Type B pancreatic cell (in vitro differentiated cells): ENCODE results near the gene VPS26C. TPM values are rescaled to one million over a fixed set of nuclear protein-coding genes. Genes with fewer than 3 reads are reported as not detected.
"Not testable (repeated sequence)": the region's sequence is repeated elsewhere in the genome, so short reads cannot be mapped to it uniquely, and the experiment has no call there.

Source experiments
- DNase-seq: peaks from one replicate; pipeline ENCODE4 v3.0.0; 2021; ENCODE audit warnings: mixed read lengths; ENCODE audit not compliant: unreplicated experiment; ENCODE audit errors: extremely low spot score
- H3K27ac Mint-ChIP-seq: 2 replicates; pipeline ENCODE4 v1.8.0; 2021; ENCODE audit warnings: mild to moderate bottlenecking, mixed read lengths
- H3K27me3 Mint-ChIP-seq: 2 replicates; pipeline ENCODE4 v1.8.0; 2021; ENCODE audit warnings: mixed read lengths
- H3K36me3 Mint-ChIP-seq: 2 replicates; pipeline ENCODE4 v1.8.0; 2021; ENCODE audit warnings: mixed read lengths
- H3K4me1 Mint-ChIP-seq: one replicate; pipeline ENCODE4 v1.8.0; 2021; ENCODE audit warnings: mixed read lengths; ENCODE audit not compliant: unreplicated experiment
- H3K4me3 Mint-ChIP-seq: 2 replicates; pipeline ENCODE4 v1.8.0; 2021; ENCODE audit warnings: mild to moderate bottlenecking, mixed read lengths
- H3K9me3 Mint-ChIP-seq: 2 replicates; pipeline ENCODE4 v1.8.0; 2021; ENCODE audit warnings: mixed read lengths
- CTCF ChIP-seq: fragments of 200-600 bp; sonication (generic); conservative IDR thresholded peaks from 2 replicates; pipeline ENCODE4 v1.5.0; 2021; ENCODE audit warnings: antibody characterized with exemption, mild to moderate bottlenecking
- long read RNA-seq: library from polyadenylated mRNA; unstranded; transcript quantifications from one replicate; pipeline ENCODE4 v2.0.0, GENCODE V29; 2020
- total RNA-seq: library from RNA; stranded (reverse); gene quantifications from 2 replicates; pipeline ENCODE4 v1.2.1, GENCODE V29; 2021; ENCODE audit warnings: low replicate concordance

The VPS26C gene
- total RNA-seq: 33.5 and 37.9 TPM in 2 replicates
- long read RNA-seq, transcript VPS26C-207 (7 exons, 937 nt): minor isoform, 9 of 71 reads
- long read RNA-seq, transcript VPS26C-201 (8 exons, 3,256 nt): major isoform, 44 of 71 reads
- long read RNA-seq, partial matches to known transcripts: 3 of 71 reads
- long read RNA-seq, other reads (novel, unspliced or antisense): 9 of 71 reads

DNA sequence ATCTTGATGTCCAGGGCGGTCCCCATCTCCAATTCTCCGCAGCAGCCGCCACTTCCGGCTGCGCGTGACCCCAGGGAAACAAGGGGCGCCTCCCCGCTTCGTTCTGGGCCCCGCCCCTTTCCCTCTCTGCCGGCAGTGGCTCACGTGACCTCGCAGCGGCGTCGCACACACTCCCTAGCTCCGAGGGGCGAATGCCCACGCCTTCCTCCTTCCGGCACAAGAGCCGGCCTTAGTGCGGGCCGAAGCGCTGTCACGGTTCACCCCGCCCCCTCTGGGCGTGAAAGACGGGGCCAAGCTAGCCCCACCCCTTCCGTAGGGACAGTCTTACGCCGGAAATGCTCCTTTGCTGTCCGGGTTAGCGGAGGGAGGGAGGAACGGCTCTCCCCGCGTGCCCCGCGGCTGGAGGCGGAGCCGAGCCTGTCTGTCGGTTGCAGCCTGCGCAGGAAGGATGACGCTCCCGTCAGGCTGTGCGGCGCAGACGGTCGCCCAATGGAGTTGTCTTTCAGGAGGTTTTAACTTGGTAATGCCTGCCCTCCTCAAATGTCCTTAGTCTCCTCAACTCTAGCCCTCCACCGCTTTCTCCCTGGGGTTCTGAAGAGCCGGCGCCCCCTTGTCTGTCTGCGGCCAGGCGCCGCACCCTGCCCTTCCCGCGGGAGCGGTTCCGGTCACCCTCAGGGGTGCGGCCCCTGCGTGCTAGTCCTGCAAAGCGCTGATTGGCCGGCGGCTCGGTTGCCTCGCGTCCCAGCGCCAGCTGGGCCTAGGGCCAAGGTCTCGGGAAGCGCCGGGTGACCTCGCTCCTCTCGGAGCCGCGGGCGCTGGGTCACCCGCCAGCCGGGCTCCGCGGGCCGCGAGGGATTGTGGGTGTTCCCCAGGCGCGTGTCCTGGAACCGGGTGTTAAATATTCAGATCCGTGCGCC, at the start of gene VPS26C:
TSS of gene VPS26C (minus strand) at position 66 of the 917 bp plus-strand sequence. CDS start at position 26, 40 bp downstream.
- Mint-ChIP-seq H3K36me3 (peaks cover 9% of the 10 kb centered on the region), H3K4me1 (peaks cover 37% of the 10 kb centered on the region), H3K9me3 (peaks cover 10% of the 10 kb centered on the region), H3K27me3 (peaks cover 3% of the 10 kb centered on the region), H3K27ac (peak within 1 kb of the TSS; percentile 93), H3K4me3 (peak within 1 kb of the TSS; percentile 97)
- no peak for TF ChIP-seq CTCF
- peak; percentile 98 for DNase-seq

DNA sequence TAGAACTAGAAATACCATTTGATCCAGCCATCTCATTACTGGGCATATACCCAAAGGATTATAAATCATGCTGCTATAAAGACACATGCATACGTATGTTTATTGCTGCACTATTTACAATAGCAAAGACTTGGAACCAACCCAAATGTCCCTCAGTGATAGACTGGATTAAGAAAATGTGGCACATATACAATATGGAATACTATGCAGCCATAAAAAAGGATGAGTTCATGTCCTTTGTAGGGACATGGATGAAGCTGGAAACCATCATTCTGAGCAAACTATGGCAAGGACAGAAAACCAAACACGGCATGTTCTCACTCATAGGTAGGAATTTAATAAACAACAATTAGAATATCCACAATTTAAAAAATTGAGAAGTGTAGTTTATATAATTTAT, 48.9 kb upstream of the VPS26C start:
- not testable (repeated sequence) for H3K36me3 Mint-ChIP-seq, H3K27ac Mint-ChIP-seq, H3K27me3 Mint-ChIP-seq

DNA sequence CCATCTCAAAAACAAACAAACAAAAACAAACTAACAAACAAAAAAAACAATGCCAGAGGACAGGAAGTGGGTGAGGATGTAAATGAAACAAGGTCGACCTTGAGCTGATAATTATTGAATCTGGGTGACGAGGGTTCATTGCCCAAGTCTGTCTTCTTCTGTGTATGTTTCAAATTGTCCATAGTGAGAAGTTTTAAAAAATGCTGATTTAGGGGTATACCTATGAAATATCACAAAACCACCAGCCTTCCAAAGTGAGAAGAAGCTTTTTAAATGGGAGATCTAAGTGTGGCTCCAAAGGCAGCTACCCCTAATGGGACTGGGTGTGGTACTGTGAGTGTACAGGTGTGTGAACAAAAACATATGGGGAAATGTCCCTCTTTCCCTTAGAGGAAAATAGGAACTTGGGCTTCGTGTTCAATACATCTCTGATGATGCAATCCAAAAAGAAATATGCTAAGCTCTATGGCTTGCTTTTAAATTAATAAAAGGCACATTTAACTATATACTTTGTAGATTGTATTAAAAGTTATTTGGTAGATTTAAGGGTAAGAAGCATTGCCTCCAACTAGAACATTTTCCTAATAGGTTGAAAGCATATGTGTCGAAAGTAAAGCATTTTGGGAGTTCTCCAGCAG, 33.1 kb upstream of the VPS26C start:
- H3K36me3 Mint-ChIP-seq: no peaks in the 10 kb centered on the region
- H3K4me1 Mint-ChIP-seq: no peaks in the 10 kb centered on the region
- H3K27ac Mint-ChIP-seq: no peak overlapping the region
- DNase-seq: no peak
- H3K27me3 Mint-ChIP-seq: no peaks in the 10 kb centered on the region
- no peak overlapping the region for H3K4me3 Mint-ChIP-seq
- no peak for TF ChIP-seq CTCF
- H3K9me3 Mint-ChIP-seq: no peaks in the 10 kb centered on the region

More for the DNA sequence above, 48.9 kb upstream of the VPS26C start:
- not testable (repeated sequence) for DNase-seq, H3K4me1 Mint-ChIP-seq, H3K4me3 Mint-ChIP-seq
- H3K9me3 Mint-ChIP-seq: peaks cover 10% of the 10 kb centered on the region

GRCh38 chr21:37297364-37297763, 30.2 kb upstream of the VPS26C start:
- Mint-ChIP-seq H3K9me3 (no peaks in the 10 kb centered on the region), H3K36me3 (no peaks in the 10 kb centered on the region), H3K4me1 (no peaks in the 10 kb centered on the region), H3K27ac (no peak overlapping the region), H3K4me3 (no peak overlapping the region), H3K27me3 (no peaks in the 10 kb centered on the region)
- no peak for DNase-seq
- no peak for TF ChIP-seq CTCF

GRCh38 chr21:37294679-37295078, 27.5 kb upstream of the VPS26C start:
- H3K27ac Mint-ChIP-seq: no peak overlapping the region
- no peaks in the 10 kb centered on the region for H3K4me1 Mint-ChIP-seq
- H3K36me3 Mint-ChIP-seq: no peaks in the 10 kb centered on the region
- no peak for TF ChIP-seq CTCF
- H3K4me3 Mint-ChIP-seq: no peak overlapping the region
- no peaks in the 10 kb centered on the region for H3K27me3 Mint-ChIP-seq
- DNase-seq: no peak
- no peaks in the 10 kb centered on the region for H3K9me3 Mint-ChIP-seq
